KOPT-K1 (cell line): ENCODE results near the gene SEC14L5.

Experiments used
- H3K27ac ChIP-seq: fragments of 200-600 bp; sonication (generic); 2 replicates; pipeline ENCODE4 v1.5.1; 2016; ENCODE audit warnings: antibody characterized with exemption, mild to moderate bottlenecking, low read depth, low read length; ENCODE audit not compliant: poor library complexity, severe bottlenecking
- H3K36me3 ChIP-seq: fragments of 200-600 bp; sonication (generic); 2 replicates; pipeline ENCODE4 v1.5.1; 2017; ENCODE audit warnings: antibody characterized with exemption, mild to moderate bottlenecking, low read length, moderate library complexity; ENCODE audit not compliant: insufficient read depth
- H3K9me3 ChIP-seq: fragments of 200-600 bp; sonication (generic); 2 replicates; pipeline ENCODE4 v1.5.1; 2017; ENCODE audit warnings: antibody characterized with exemption, low read length, mild to moderate bottlenecking; ENCODE audit not compliant: insufficient read depth, poor library complexity, severe bottlenecking

The SEC14L5 gene

DNA sequence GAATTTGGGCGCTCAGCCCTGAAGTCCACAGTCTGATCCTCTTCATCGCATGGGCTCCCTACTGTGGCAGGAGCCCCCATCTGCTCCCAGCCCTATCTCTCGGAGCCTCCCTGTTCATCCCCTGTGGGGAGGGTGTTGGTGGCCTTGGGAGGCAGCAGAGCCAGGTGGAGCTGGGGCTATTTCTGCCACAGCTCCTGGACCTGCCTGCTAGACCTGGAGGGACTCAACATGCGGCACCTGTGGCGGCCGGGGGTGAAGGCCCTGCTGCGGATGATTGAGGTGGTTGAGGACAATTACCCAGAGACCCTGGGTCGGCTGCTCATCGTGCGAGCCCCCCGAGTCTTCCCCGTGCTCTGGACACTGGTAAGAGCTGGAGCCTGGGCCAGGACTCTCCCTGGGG, 45.1 kb downstream of the SEC14L5 start:
- H3K9me3 ChIP-seq = no peaks in the 10 kb centered on the region
- no peak overlapping the region for H3K27ac ChIP-seq
- H3K36me3 ChIP-seq = no peaks in the 10 kb centered on the region

DNA sequence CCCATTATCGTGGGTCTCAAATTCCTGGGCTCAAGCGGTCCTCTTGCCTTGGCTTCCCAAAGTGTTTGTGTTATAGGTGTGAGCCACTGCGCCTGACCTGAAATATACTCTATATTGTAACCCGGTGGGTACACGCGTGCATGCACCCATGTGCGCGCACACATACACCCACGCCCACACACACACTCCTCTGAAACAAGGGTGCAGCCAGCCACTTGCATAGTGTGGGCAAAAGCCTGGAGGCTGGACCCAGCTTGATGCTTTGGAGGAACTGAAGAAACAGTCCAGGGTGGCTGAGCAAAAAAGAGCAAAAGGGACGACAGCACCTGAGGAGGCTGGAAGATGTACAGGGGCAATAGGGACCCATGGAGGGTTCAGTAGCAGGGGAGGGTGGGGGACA, 45.7 kb downstream of the SEC14L5 start:
- no peaks in the 10 kb centered on the region for H3K9me3 ChIP-seq
- no peak overlapping the region for H3K27ac ChIP-seq
- no peaks in the 10 kb centered on the region for H3K36me3 ChIP-seq

DNA sequence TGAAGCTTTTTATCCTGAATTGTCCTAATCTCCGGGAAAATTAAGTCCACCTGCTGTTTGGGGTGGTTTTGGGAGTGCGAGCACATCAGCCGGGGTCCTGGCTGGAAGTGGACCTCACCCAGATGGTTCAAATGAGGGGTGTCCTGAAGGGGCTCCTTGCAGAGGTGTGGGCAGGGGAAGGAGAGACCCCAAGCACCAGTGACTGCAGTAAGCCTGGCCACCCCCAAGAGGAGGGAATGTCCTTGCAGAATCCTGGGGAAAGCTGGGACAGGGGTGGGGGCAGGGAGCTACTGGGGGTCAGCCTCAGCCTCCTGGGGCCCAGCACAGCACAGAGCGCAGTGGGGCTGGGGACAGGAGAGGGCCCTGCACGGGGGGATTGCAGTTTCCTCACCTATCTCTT, 46.2 kb downstream of the SEC14L5 start:
- Histone ChIP-seq H3K27ac (no peak overlapping the region), H3K9me3 (no peaks in the 10 kb centered on the region), H3K36me3 (no peaks in the 10 kb centered on the region)

DNA sequence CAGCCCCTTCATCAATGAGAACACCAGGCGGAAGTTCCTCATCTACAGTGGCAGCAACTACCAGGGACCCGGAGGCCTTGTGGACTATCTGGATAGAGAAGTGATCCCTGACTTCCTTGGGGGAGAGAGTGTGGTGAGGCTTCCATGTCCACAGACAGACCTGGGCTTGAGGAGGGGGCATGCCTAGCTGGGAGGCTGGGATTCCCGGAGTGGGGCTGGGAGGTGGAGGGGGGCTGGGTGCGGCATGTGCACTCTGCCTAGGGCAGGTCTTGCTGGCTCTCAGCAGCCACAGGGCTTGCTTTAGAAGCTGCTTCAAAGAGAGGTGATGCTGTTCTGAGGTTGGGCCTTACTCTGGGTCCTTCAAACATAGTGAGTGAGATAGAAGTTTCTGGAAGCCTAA, 47.8 kb downstream of the SEC14L5 start:
- no peaks in the 10 kb centered on the region for H3K36me3 ChIP-seq
- no peaks in the 10 kb centered on the region for H3K9me3 ChIP-seq
- H3K27ac ChIP-seq = no peak overlapping the region

DNA sequence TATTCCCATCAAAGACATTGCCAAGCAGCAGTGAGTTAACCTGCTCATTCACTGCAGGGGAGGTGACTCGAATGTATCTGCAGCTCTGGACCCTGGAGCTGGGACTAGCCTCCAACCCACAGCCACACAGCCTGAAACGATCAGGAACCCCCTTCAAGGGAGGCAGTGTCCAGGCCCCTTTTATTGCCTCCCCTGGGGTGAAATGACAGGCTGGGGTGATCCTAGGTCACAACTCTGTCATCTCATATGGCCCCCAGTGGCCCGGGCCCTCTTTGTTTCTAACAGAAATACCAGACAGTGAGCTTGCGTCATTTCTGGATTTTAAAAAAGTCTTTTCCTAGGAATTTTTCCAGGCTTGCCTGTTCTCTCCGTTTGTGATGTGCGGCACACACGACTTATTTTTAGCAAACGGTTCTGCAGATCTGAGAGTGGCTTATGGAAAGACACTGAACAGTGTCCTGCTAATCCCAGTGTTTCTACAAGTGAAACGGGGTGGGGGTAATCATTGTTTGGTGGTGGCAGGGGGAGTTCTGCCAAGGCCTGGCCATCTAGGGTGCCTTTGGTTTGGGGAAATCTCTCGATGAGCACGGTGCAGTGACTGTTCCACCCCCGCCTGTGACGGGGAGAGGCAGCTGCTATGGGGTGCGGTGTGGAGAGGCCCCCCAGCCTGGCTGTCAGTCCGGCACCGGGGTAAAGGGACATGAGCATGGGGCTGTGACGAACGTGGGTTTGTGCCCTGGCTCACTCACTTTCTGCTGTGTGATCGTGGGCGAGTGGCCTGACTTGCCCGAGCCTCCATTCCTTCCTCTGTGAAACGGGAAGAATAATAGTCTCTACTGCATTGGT, 48.4 kb downstream of the SEC14L5 start:
- H3K9me3 ChIP-seq = no peaks in the 10 kb centered on the region
- H3K36me3 ChIP-seq = no peaks in the 10 kb centered on the region
- no peak overlapping the region for H3K27ac ChIP-seq

DNA sequence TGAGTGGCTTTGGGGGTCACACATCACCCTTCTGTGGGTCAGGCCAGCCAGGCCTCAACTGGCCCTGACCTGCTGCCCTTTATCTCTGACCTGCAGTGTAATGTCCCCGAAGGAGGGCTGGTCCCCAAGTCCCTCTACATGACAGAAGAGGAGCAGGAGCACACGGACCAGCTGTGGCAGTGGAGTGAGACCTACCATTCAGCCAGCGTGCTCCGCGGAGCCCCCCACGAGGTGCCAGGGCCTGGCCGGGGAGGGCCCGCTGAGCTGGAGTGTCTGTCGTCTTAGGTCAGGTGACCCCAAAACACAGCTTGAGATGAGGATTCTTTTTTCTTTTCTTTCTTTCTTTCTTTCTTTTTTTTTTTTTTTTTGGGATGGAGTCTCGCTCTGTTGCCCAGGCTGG, 49.1 kb downstream of the SEC14L5 start:
- H3K27ac ChIP-seq = no peak overlapping the region
- H3K36me3 ChIP-seq = no peaks in the 10 kb centered on the region
- H3K9me3 ChIP-seq = no peaks in the 10 kb centered on the region

DNA sequence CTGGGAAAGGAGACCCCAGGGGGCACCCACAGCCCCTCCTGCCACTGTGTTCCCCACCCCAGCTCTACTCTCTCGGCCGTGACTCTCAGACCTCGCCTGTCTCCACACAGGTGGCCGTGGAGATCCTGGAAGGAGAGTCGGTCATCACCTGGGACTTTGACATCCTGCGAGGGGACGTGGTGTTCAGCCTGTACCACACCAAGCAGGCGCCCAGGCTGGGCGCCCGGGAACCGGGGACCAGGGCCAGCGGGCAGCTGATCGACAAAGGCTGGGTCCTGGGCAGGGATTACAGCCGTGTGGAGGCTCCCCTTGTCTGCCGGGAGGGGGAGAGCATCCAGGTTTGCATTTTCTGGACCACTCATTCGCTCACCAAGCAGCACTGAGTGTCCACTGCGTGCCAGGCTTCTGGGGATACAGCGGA, 50.2 kb downstream of the SEC14L5 start:
- no peaks in the 10 kb centered on the region for H3K9me3 ChIP-seq
- no peaks in the 10 kb centered on the region for H3K36me3 ChIP-seq

DNA sequence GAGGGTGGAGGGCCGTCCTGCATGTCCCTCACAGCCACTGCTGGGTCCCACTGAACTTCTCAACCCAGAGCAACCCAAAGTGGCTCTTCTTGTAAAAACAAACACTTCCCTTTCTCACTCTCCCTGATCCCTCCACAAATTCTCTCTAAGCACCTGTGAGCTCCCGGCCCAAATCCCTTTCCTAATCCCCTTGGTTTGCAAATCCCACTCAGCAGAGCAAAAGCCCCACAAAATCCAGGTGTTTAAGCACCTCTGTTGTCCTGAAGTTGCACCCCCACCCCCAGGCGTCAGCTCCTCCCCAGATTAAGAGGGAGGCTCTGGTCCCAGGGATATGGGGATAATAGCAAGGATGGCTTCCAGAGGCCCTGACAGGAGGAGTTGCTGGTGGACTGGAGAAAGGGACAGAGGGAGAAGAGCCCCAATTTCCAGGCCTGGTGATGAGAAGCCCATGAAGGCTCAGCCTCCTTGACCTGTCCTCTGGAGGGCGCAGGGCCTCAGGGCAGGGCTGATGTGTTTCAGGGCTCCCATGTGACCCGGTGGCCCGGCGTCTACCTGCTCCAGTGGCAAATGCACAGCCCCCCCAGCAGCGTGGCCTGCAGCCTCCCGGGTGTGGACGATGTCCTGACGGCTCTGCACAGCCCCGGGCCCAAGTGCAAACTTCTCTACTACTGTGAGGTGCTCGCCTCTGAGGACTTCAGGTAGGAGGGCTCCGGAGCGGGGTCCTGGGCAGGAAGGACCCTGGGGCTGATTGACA, 52.6 kb downstream of the SEC14L5 start:
- H3K36me3 ChIP-seq = no peaks in the 10 kb centered on the region
- no peak overlapping the region for H3K27ac ChIP-seq
- H3K9me3 ChIP-seq = no peaks in the 10 kb centered on the region

More for the DNA sequence above, 50.2 kb downstream of the SEC14L5 start:
- no peak overlapping the region for H3K27ac ChIP-seq

DNA sequence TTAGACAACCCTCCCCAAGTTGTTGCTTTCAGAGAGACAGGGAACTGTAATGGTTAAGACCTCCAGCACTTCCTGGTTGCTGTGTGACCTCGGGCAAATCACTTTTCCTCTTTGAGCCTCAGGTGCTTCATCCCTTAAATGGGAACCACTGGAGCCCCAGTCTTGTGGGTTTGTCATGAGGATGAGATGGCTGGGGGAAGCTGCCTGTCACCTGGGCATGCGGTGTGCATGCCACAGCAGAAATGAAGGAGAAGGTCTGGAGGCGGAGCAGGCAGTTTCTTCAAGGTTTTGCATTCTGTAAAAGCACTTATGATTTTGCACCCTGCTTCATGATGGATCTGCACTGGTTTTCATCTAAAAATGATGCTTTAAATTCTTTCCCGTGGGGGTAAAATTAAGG, 53.5 kb downstream of the SEC14L5 start:
- no peak overlapping the region for H3K27ac ChIP-seq
- H3K36me3 ChIP-seq = no peaks in the 10 kb centered on the region
- no peaks in the 10 kb centered on the region for H3K9me3 ChIP-seq

DNA sequence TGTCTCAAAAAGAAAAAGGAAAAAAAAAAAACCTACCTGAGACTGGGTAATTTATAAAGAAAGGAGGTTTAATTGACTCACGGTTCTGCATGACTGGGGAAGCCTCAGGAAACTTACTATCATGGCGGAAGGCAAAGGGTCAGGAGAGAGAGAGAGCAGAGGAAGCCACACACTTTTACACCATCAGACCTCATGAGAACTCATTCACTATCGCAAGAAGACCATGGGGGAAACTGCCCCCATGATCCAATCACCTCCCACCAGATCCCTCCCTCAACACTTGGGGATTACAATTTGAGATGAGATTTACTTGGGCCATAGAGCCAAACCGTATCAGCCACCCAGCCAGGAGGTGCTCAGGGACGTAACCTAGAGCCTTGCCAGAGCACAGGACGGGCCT, 54.8 kb downstream of the SEC14L5 start:
- Histone ChIP-seq H3K27ac (no peak overlapping the region), H3K9me3 (no peaks in the 10 kb centered on the region)

DNA sequence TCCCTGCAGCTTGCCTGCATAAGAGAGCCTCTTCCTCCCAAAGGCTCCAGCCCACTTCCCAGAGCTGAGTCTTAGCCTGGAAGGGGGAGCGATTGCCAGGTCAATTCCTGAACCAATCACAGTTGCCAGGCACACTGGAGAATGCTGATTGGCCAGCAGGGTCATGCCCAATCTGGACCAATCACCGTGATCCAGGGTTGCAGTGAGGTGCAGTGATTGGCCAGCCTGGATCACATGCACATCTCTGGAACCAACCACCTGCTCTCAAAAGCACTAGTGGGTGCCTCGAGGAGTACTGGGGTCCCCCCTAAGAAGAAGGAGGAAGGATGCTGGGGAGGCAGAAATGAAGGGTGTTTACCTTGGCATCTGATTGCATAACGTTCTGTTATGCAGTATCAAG, 57.2 kb downstream of the SEC14L5 start:
- H3K9me3 ChIP-seq = no peaks in the 10 kb centered on the region
- no peak overlapping the region for H3K27ac ChIP-seq
- H3K36me3 ChIP-seq = no peaks in the 10 kb centered on the region

More for the DNA sequence above, 54.8 kb downstream of the SEC14L5 start:
- no peaks in the 10 kb centered on the region for H3K36me3 ChIP-seq

DNA sequence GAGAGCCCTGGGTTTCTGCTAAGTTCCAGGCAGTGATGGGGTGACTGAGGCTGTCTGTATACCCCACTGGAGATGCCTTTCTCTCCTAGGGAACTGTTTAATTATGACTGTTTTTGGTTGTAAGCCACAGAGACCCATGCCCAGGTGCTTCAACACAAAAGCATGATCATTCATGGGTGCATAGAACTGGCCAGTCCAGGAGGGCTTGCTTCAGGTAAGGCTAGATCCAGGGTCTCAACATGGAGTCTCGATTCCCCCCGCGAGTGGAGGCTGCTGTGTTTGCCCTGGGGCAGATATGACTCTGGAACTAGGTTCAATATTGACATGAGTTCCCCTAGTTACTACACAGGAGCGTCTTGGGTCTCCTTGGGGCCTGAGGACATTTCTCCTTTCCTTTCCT, 57.8 kb downstream of the SEC14L5 start:
- Histone ChIP-seq H3K27ac (no peak overlapping the region), H3K36me3 (no peaks in the 10 kb centered on the region), H3K9me3 (no peaks in the 10 kb centered on the region)

DNA sequence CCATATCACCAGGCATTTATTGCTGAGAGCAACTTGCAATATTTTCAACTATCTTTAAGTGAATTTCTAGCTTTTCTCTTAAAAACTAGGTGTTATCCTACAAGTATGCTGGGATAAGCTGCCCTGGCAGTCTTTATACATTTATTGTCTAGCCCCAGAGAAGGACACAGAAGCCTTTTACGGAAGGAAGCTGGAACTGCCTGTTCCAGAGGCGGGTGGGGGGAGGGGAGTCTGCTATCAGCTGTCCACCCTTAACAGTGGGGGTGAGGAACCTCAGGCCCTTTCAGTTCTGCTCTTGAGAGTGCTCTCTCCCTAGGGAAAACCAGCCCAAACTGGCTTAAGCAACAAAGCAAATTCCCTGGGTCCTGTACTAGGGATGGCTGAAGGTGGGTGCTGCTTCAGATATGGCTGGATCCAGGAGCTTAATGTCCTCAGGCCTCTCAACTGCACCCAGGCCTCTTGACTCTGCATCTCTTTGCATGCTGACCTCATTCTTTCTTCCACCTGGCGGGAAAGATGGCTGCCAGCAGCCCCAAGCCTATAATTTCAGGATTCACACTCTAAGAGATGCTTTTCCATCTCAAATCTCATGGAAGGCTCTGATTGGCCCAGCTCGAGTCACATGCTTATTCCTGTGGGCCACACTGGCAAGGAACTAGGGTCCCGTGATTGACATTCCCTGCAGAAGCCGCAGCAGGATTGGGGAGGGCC, 59.0 kb downstream of the SEC14L5 start:
- Histone ChIP-seq H3K36me3 (no peaks in the 10 kb centered on the region), H3K27ac (no peak overlapping the region), H3K9me3 (no peaks in the 10 kb centered on the region)

DNA sequence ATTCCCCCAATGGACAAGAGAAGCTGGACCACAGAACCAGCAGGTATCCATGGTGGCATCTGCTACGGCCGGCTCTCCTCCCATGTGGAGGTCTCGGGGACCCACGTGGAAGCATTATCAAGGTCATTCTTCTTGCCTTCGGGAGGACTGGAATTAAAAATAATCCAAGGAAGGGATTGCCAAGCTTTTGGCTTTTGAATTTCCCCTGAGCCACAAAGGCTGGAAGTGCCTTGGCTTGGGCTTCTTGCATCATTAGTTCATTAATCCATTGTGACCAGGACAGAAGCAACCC, 59.5 kb downstream of the SEC14L5 start:
- H3K9me3 ChIP-seq = no peaks in the 10 kb centered on the region
- no peaks in the 10 kb centered on the region for H3K36me3 ChIP-seq
- H3K27ac ChIP-seq = no peak overlapping the region

DNA sequence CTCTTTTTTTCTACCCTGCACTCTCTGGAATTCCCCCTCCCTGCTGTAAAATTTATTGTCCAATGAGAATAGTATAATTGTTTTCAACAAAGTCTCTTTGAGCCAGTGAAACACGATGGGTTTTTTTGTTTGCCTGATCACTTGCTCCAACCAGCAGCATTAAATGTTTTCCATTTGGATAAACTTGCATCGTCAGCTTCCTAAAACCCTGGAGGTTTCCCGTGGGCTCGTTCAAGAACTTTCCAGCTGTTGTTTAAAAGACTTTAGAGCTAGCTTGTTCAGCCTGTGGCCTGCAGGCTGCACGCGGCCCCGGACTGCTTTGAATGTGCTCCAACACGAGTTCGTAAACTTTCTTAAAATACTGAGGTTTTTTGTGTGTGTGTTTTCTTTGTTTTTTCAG, 60.7 kb downstream of the SEC14L5 start:
- H3K27ac ChIP-seq = no peak overlapping the region
- H3K36me3 ChIP-seq = no peaks in the 10 kb centered on the region
- no peaks in the 10 kb centered on the region for H3K9me3 ChIP-seq
